ENCODE data around the gene SEC61A1. TPM values are rescaled to one million over a fixed set of nuclear protein-coding genes. Genes with fewer than 3 reads are reported as not detected.

SEC61A1 gene
- total RNA-seq, 1 donor from 2014 or later, result 91.3 TPM

DNA sequence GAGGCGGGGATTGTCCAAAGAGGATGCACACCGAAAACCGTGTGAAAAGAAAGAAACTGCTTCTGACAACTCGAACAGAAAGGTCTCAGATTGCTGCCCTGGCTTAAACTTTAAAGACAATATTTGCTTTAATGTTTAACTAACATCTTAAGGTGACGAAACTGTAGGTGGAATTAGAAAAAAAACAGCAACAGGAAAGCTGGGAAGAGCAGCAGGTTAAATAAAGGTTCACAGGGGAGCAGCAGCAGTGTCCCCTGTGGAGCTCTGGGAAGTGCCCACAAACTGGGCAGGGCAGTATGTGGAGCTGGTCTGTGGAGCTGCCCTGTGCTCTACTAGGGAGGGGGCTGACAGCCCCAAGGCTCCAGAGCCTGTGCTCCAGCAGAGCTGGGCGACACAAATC is 46.0 kb downstream of the SEC61A1 start:
- DNase-seq (ENCODE audit: low spot score), result no peak
- intact Hi-C loops (cut with DNase I), result loop anchor here (5.0 to 10.0 kb wide), 2 partner anchors 227 to 399 kb away; no protein-coding TSS in a partner anchor

DNA sequence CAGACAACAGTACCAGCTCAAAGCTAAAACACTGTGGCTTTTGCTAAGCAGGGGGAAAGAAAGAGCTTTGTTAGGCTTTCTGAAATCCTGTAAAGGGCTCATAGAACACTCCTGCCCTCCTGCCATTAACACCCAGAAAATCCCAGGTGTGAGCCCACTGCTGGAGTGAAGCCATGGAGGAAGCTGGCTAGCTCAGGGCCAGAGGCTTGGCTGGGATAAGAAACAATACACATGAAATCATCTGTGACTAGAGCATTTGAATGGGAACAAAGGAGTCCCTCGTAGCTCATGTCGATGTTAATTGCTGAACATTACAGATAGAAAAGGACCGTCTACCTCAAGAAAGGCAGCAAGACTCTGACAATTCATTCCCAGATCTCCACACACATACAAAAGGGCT is 47.9 kb downstream of the SEC61A1 start:
- no peak for DNase-seq (ENCODE audit: low spot score)
- intact Hi-C loops (cut with DNase I), result no loop called here

DNA sequence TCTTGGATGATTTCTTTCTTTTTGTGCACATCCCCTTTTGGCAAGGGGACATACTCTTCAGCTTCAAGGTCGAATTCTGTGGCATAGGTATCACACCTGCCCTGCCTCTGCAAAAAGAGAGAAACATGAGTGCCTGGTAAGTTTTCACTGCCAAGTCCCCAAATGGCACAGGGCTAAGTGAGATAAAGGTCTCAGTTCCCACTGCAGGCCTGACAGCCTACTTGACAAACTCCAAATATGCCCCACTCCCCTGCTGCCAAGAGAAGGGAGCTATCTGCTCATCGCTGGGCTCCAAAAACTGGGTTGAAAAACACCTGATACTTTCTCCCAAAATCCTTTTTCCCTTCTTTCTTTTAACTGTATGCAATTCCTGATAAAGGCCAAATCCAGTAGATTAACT is 48.4 kb downstream of the SEC61A1 start:
- intact Hi-C loops (cut with DNase I), result no loop called here
- DNase-seq (ENCODE audit: low spot score), result no peak

DNA sequence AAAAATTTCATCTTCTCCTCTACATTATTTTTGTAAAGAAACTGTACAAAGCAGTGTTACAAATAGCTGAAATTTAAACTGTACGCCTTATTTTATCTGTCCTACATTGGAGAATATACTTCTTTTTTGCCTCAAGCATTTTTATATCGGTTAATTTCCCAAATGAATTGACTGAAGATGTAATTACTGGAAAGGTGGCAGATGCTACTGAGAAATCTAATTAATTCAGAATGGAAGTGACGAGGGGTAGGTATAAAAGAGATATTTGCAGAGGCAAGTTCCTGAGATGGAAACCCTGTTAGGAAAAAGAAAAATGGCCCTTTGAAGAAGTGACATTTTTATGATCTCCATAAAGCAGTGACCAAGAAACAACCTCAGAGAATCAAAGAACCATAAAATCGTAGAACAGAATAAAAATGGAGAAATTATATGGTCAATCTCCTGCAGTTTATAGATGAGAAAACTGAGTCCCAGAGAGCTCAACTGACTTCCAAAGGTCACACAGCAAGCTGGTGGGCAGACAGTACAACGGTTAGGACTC is 51.0 kb downstream of the SEC61A1 start:
- DNase-seq (ENCODE audit: low spot score), result no peak
- intact Hi-C loops (cut with DNase I), result no loop called here

DNA sequence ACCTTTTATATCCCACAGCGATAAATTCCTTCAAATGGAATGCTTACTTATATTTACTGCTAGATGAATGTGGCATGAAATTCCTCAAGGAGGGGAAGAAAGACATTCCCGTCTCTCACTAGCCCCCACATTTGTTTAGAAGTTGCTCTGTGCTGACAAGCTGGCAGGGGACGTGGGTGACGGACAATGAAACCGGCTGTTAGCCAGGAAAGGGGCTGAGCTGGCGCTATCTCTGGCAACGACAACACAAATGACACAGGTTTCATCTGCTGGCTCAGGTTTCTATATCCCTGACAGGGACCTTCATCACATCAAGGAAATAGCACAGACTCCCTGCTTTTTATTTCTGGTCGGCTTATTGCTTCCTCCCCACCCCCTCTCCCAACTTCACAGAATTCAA is 55.6 kb downstream of the SEC61A1 start:
- intact Hi-C loops (cut with DNase I), result no loop called here
- no peak for DNase-seq (ENCODE audit: low spot score)

DNA sequence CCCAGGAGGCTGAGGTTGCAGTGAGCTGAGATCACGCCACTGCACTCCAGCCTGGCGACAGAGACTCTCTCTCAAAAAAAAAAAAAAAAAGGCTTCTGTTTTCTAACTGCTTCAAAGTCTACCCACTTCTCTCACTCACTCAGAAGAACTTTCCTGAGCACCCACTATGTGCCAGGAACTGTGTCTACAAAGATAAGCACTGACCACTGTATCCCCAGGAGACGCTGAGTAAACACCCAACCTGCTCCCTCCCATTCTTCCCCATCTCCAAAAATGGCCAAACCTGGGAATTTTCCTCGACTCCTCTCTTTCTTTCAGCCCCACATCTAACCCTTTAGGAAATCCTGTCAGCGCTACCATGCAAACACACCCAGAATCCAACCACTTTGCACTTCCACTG is 58.9 kb downstream of the SEC61A1 start:
- no peak for DNase-seq (ENCODE audit: low spot score)
- intact Hi-C loops (cut with DNase I), result no loop called here

DNA sequence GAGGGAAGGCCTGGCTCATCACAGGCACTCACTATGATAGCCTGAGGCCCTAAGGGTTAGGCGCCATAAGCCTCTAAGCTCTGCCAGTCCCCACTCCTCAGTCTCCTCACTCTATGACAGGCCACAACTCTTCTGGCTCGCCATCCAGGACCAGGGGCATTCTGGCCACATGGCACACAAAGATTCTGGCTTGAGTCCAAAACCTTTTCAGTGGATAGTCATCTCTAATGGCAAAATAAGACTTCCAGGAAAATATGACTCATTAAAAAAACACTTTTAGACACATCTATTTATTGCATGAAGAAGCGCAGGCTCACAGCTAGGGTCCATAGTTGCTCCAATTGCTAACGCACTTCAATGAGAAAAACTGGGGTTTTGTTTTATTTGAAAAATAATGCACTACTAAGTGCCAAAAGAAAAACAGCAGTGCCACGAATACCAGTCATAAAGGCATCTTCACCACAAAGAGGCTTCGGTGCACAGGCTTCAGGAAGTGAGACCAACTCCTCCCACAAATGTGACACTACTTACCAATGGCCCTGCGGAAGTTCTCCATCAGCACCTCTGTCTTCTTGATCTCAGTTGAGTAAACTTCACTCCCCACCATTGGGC is 60.2 kb downstream of the SEC61A1 start:
- intact Hi-C loops (cut with DNase I), result no loop called here
- DNase-seq (ENCODE audit: low spot score), result no peak

DNA sequence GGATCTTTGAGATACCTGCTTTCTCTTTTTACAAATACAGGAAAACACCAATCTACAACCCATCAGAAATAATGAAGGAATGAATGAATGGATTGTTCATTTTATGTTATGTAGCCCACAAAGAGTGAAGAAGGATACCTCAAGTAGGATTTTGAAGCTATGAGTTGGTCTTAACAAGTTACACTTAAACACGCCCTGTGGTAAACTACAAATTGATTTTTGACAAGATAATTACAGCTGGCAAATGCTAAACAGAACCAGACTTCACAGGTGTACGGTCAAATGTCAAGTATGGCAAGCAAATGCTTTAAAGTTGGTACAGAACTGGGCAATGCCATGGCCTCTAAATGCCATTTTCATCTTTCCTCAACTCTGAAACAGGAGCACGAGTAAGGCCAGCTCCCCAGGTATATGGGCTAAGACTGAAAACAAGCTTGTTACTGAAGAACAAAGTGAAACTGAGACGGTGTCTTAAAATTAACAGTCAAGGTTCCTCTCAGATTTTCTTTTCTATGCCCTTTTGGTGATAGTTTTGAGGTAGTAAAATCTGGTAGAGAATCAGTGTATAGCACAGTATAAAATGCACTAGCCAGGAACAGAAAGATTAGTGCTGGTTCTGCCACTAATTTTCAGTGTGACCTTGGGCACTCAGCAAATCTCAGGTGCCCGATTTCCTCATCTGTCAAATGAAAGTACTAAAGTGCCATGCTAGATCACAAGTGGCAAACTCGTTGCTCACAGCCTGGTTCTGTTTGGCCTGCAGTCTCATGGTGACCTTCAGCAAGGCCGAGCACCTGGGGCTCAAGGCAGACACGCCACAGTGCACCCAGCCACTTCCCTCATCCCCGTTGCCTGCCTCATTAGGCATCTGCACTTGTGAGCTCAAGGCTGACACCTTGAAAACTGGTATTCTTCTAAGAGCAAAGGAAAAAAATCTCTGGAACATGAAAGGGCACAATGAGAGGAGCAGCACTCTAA is 61.9 kb downstream of the SEC61A1 start:
- DNase-seq (ENCODE audit: low spot score), result no peak
- intact Hi-C loops (cut with DNase I), result no loop called here

Other genes with a start within 250 kb of the SEC61A1 start
- gene MGLL, start 229.9 kb upstream of the SEC61A1 start, total RNA-seq, result 45.7 TPM
- 36.6 TPM for gene KBTBD12, start 137.2 kb upstream of the SEC61A1 start, total RNA-seq
- gene RUVBL1, start 71.4 kb downstream of the SEC61A1 start, total RNA-seq, result 19.7 TPM
- gene EEFSEC, start 101.0 kb downstream of the SEC61A1 start, total RNA-seq, result 19.3 TPM

Measured in cardiac septum (tissue), 1 donor.